HG03159 (cell line): ENCODE measurements around the gene LUC7L.
"Not testable (repeated sequence)": the region's sequence is repeated elsewhere in the genome, so short reads cannot be mapped to it uniquely, and the experiment has no call there.

Source experiments
- ATAC-seq: cut with Tn5 transposase; IDR thresholded peaks from one replicate; pipeline ENCODE4 v1.9.1; 2021; ENCODE audit warnings: mild to moderate bottlenecking, moderate library complexity; ENCODE audit not compliant: unreplicated experiment

LUC7L gene

DNA sequence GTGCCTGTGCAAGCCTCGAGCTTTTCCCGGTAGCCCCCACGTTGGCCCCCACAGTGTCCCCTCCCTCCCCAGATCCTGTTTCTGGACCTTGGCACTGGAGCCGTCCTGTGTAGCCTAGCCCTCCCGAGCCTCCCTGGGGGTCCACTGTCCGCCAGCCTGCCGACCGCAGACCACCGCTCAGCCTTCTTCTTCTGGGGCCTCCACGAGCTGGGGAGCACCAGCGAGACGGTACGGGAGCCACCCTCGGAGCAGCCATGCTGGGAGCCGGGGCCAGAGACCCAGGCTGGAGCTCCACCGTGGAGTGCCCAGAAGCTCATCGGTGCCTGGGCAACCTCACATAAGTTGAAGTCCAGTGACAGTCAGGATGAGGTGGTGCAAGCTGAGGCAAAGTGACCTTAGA, 34.7 kb upstream of the LUC7L start:
- ATAC-seq = no peak

DNA sequence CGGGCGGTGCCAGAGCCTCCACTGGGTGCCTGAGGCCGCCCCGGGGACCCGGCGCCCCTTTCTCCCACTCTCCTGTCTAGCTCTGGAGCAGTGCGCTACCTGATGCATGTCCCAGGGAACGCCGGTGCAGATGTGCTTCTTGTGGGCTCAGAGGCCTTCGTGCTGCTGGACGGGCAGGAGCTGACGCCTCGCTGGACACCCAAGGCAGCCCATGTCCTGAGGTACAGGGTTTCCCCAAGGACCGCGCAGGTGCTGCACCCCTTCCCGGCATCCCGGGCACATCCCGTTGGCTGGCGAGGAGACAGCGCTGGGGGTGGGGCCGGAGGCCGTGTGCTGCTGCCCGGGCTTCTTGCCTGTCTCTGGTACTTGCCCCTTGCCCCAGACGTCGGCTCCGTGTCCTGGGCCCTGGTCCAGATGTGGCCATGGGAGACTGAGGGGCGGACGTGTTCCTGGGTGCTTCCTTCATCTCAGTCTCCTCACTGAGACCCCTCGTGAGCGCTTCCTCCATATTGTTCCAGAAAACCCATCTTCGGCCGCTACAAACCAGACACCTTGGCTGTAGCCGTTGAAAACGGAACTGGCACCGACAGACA, 34.0 kb upstream of the LUC7L start:
- no peak for ATAC-seq

DNA sequence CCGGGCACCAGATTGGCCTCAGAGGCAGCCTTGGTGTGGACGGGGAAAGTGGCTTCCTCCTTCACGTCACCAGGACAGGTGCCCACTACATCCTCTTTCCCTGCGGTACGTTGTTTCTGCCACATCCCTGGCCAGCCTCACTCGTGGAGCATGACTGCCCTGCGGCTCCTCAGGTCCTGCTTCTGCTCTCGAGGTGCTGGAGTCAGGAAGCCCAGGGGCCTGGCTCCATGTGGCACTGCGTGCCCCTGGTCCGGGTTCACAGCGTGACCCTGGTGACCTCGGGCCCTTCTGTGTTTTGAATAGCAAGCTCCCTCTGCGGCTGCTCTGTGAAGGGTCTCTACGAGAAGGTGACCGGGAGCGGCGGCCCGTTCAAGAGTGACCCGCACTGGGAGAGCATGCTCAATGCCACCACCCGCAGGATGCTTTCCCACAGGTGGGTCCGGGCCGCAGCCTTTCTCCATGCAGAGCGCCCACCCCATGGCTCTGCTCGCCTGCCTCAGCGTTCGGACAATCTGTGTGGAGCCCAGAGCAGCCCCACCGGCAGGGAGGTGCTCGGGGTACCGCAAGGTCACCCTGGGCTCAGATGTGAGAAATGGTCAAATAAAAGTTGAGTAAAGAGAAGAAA, 33.0 kb upstream of the LUC7L start:
- no peak for ATAC-seq

DNA sequence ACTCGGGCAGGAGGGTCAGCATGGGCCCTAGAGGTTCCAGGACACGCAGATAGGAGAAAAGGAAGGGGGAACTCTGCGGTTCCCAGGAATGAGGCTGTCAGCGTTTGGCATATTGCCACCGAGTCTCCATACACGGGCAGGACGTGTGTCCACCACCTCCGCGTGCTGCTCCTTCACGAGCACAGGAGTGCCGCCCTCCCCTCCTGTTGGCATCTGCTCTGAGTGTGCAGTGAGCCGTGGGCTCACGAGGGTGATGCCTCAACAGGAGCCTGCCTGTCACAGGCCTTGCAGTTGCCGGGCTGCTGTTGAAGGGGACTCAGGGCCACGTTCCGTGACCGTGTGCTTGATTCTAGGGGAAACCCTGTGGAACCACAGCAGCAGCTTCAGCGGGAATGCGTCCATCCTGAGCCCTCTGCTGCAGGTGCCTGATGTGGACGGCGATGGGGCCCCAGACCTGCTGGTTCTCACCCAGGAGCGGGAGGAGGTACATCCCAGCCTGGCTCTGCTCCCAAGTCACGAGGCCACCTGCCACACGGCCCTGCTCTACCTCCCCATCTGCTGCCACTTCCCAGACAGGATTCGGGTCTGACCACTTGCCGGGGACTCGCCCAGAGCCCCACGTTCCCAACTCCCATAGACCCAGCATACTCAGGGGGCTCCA, 31.9 kb upstream of the LUC7L start:
- no peak for ATAC-seq

DNA sequence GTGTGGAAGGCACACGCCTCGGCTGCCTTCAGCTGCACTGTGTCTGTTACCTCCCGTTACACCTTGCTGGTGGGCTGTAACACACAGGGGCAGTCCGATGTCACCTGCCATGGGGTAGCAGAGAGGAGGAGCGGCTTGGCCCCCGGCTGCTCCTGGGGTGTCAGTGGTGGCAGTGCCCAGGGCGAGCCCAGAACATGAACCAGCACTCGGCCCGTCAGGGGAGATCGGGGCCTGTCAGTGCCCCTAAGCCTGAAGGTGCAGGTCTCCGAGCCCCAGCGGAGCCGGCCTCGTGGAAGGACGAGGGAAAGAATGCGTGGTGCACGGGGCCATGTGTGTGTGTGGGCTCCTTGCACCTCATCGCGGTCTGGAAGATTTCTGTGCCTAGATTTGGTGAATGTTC, 31.1 kb upstream of the LUC7L start:
- no peak for ATAC-seq

DNA sequence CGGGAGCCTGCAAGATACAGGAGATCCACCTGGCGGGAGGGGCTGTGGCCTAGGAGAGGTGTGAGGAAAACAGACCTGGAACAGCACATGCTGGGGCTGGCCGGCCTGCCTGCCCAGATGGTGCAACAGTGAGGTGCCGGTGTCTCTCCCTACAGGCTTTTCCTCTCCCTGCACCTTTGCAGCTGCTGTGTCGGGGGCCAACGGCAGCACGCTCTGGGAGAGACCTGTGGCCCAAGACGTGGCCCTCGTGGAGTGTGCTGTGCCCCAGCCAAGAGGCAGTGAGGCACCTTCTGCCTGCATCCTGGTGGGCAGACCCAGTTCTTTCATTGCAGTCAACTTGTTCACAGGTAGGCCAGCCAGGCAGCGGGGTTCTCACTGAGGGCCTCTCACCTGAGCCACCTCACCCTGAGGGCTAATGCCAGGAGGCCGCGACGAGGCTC, 30.6 kb upstream of the LUC7L start:
- ATAC-seq = no peak

DNA sequence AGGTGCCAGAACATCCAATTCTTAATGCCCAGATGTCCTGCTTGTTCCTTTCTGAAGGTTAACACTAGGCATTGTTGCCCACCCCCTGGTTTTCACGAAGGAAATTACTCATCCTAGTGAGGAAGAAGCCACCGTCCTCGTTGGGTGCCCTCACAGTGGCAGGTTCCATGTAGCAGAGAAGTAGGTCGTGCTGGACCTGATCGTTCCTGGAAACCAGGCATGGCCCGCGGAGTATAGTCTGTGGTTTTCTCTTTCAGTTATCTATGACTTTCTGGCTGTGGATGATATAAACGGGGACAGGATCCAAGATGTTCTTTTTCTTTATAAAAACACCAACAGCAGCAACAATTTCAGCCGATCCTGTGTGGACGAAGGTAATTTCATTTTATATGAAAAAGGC, 30.0 kb upstream of the LUC7L start:
- ATAC-seq = no peak

DNA sequence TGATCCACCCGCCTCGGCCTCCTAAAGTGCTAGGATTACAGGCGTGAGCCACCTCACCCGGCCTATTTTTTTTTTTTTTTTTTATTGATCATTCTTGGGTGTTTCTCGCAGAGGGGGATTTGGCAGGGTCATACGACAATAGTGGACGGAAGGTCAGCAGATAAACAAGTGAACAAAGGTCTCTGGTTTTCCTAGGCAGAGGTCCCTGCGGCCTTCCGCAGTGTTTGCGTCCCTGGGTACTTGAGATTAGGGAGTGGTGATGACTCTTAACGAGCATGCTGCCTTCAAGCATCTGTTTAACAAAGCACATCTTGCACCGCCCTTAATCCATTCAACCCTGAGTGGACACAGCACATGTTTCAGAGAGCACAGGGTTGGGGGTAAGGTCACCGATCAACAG, 28.8 kb upstream of the LUC7L start:
- not testable (repeated sequence) for ATAC-seq

DNA sequence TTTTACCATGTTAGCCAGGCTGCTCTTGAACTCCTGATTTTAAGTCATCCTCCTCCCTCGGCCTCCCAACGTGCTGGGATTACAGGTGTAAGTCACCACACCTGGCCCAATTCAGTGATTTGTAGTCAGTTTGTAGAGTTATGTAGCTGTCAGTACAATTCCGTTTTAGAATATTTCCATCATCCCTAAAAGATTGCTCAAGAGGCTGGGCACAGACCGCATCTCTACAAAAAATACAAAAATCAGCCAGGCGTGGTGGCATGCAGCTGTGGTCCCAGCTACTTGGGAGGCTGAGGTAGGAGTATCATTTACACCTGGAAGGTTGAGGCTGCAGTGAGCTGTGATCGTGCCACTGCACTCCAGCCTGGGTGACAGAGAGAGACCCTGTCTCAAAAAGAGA, 25.9 kb upstream of the LUC7L start:
- ATAC-seq = no peak

DNA sequence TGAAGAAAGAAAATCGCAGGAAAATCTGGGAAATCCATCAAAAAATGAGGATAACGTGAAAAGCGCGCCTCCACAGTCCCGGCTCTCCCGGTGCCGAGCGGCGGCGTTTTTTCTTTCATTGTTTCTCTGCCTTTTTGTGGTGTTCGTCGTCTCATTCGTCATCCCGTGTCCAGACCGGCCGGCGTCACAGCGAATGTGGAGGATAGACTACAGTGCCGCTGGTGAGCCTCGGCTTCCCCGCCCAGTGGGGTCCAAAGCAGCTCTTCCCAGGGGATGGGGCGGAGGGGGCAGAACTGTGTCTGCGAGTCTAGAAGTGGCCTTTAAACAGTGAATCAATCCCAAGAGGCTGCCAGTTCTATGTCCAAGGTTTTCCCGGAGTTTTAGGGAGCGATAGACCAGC, 25.2 kb upstream of the LUC7L start:
- no peak for ATAC-seq

DNA sequence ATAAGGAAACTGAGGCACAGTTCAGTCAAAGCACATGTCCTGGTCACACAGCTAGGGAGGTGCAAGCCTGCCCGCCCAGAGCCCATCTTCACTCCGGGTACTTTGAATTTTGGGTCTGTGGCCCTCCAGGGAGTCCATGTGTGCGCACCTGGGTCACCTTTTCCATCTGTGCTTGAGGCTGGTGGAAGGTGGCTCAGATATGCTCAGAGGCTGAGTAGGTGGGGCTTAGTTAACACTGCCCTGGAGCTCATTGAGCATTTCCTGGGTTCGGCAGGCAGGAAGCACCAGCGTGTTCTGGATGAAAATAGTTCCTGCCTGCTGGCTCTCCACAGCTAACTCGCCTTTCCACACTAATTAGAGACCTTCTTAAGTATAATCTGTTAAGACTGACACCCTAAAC, 24.6 kb upstream of the LUC7L start:
- ATAC-seq = no peak

DNA sequence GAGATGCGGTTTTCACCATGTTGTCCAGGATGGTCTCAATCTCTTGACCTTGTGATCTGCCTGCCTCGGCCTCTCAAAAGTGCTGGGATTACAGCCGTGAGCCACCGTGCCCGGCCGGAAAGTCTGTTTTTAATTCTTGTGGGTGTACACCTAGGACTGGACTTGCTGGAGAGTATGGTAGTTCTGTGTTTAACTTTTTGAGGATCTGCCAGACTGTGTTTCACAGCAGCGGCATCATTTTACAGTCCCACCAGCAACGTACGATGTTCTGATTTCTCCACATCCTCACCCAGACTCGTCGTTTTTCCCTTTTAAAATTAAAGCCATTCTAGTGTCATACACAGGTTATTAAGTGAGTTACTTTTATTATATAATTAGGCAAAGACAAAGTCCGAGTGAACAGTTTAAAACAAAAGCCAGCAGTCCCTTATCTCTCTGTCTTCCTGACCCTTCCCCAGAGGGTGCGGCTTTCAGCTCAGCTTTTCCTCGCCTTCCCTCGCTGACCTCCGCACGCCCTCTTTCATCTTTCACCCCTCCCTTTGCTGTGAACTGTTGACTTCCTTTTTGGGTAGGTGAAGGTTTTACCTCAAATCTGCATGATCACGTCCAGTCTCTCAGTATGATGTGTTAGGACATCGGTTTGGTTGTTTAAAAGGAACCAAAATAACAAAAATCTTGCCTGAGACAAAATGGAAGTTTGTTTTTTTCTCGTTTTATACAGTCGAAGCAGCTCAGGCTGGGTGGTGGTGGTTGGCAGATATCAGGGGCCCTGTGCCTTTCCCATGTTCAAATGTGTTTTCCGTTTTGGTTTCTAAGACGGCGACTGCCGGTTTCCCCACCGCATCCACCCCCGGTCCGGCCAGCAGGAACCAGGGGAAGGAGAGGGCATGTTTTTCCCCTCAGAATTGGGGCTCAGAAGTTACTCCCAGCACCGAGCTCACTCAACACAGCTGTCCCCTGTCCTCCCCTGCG, 23.4 kb upstream of the LUC7L start:
- ATAC-seq = no peak

DNA sequence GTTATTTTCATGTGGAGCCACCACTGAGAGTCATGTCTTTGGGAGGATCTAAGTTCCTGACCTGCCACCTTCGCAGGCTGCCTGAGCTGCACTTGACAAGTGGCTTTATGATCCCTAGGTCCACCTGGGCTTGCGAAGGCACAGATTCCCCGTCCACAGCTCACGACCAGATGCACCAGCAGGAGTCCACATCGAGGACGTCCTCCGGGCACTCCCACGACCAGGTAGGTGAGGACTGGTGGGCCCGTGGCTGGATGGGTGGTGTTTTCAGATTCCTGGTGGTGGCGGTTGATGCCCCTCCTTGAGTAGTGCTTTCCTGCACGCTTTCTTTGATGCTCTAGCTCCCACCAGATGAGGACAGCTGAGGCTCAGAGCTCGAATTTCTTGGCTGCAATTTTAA, 20.2 kb upstream of the LUC7L start:
- ATAC-seq = no peak

DNA sequence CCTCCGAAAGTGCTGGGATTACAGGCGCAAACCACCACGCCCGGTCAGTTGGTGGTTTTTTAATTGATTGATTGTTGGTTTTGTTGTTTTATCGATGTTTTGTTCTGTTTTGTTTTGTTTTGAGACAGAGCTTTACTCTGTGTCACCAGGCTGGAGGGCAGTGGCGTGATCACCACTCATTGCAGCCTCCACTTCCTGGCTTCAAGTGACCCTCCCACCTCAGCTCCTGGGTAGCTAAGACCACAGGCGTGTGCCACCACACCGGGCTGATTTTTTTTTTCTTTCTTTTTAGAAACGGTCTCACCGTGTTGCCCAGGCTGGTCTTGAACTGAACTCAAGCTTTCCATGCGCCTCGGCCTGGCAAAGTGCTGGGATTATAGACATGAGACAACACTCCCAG, 17.8 kb upstream of the LUC7L start:
- no peak for ATAC-seq

DNA sequence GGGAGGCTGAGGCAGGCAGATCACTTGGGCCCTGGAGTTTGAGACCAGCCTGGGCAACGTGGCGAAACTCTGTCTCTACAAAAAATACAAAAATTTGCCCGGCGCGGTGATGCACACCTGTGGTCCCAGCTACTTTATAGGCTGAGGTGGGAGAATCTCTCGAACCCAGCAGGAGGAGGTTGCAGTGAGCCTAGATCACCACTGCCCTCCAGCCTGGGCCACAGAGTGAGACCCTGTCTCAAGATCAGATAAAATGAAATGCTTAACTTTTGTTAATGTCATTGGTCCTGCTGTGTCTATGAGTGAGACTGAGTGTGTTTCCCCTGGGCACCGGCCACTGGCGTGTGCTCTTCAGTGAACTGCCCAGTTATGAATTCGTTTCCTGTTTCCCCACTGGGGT, 15.9 kb upstream of the LUC7L start:
- ATAC-seq = no peak

DNA sequence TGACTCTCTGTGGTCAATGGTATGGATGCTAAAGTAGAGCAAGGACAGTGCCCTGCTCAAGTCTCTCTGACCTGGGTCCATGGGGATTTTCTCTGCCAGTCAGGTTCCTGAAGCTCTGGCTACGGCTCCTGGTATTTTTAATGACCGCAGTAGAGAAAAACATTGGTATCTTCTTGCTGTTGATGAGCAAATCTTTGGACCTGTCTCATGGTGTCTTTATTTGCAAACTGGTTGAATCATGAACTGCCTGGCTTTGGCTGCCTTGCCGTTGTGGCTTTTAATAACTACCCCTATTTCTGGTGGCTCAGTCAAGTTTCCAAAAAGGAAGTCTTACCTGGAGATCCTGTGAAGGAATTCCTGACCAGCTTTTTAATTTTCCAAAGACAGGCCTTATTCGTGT, 14.1 kb upstream of the LUC7L start:
- no peak for ATAC-seq

DNA sequence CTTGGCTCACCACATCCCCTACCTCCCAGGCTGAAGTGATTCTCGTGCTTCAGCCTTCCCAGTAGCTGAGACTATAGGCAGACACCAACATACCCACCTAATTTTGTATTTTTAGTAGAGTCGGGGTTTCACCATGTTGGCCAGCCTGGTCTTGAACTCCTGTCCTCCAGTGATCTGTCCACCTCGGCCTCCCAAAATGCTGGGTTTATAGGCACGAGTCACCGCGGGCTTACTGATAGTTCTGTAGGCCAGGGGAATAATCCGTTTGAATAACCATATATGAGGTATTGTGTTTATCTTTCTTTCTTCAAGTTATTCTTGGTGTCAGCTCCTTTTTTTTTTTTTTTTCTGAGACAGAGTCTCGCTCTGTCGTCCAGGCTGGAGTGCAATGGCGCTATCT, 13.0 kb upstream of the LUC7L start:
- no peak for ATAC-seq

DNA sequence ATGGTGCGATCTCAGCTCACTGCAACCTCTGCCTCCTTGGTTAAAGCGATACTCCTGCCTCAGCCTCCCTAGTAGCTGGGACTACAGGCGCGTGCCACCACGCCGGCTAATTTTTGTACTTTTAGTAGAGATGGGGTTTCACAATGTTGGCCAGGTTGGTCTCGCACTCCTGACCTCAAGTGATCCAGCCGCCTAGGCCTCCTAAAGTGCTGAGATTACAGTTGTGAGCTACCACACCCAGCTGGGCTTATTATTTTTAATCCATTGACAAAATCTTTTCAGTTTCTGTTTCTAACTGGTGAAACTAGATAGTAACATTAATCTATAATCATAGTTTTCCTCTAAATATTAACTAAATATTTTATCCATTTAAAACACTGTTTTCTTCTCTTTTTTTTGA, 11.3 kb upstream of the LUC7L start:
- ATAC-seq = no peak

DNA sequence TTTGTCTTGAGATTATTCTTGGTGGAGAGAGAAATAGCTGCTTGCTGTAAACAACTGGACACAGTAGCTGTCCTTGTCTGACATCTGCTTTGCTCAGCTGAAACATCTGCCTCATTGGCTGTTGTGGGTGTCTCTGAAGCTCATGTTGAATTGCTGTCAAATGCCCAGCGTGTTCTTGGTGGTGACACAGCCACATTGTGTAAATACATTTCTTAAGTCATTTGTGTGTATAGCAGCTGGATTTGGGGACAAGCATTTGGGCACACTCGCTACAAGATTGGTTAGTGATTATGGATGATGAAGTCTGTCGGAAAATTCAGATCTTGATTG, 10.7 kb upstream of the LUC7L start:
- ATAC-seq = no peak

DNA sequence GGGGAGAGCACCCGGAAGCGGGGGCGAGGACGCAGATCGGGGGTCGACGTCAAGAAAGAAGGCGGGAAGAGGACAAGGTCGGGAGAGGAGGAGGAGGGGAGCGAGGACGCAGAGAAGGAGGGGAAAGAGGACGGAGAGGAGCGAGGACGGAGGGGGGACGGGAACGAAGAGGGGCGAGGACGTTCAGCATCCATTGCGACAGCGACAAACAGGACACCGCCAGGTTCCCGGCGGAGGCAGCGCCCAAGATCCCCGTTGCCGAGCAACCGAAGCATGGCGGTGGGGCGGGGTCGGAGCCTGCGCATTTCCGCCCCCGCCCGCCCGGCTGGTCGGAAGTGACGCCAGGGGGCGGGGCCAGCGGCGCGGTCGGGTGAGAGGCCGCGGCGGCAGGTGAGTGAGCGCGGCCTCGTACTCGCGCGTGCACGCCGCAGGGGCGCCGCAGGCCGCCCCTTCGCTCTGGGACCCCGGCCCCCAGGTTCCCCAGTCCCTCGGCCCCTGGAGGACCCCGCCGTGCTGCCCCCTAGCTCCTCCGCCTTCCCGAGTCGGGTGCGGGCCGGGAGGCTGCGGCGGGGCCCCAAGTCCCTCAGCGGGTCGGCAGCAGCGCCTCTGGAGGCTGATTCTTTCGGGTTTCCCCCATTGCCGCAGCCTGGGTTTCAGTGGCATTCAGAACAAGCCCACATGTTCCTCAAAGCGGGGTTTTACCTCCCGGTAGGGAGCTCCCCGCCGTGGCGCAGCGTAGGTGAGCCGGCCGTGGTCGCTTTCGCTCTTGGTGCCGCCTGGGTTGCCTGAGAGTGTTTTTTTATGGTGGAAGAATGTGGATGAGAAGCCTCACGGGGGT, 5.4 kb upstream of the LUC7L start, which contains the start of gene FAM234A:
Gene FAM234A, plus strand, starts transcription at position 354 of the 838 bp plus-strand sequence. CDS start 19,593 bp downstream, outside the sequence.
- peak; percentile 75 for ATAC-seq

DNA sequence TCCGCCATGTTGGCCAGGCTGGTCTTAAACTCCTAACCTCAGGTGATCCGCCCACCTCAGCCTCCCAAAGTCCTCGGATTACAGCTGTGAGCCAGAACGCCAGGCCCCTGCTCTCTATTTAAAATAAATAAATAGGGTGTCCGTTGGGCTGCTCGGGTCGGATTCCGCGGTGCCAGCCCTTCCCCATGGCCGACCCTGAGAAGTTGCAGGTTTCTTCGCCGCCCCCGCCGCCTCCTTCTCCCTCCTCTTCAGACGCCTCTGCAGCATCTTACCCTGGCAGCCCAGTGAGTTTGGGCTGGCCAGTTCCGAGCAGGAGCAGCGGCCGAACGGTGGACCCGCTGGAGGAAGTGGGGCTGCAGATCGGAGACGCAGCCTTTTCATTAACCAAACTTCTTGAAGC, 1.7 kb upstream of the LUC7L start:
- no peak for ATAC-seq
